KG1 (cell line): ENCODE results near the gene CCDC40.
A peak's percentile ranks its signal among the peaks of the same experiment; 100 is the strongest.

Experiments
- DNase-seq: peaks from one replicate; lab custom pipeline; 2025; lab: John Stamatoyannopoulos, UW

The CCDC40 gene

GRCh38 chr17:80000136-80000535 is 36.3 kb upstream of the CCDC40 start:
- no peak for DNase-seq

- no peak for DNase-seq
These were observed 35.3 kb upstream of the CCDC40 start for GRCh38 chr17:80000981-80001775.

- DNase-seq, result no peak
These were observed 34.3 kb upstream of the CCDC40 start for GRCh38 chr17:80002070-80002641.

- no peak for DNase-seq
These were observed 33.6 kb upstream of the CCDC40 start for GRCh38 chr17:80002690-80003490.

- no peak for DNase-seq
These were observed 32.5 kb upstream of the CCDC40 start for GRCh38 chr17:80003969-80004368.

- peak; percentile 24 for DNase-seq
These were observed 30.8 kb upstream of the CCDC40 start for GRCh38 chr17:80005360-80006338.

GRCh38 chr17:80006339-80006720 is 30.1 kb upstream of the CCDC40 start:
- DNase-seq, result no peak

GRCh38 chr17:80006811-80007752 is 29.4 kb upstream of the CCDC40 start:
- DNase-seq, result no peak

- DNase-seq, result no peak
These were observed 28.5 kb upstream of the CCDC40 start for GRCh38 chr17:80007939-80008338.

- DNase-seq, result peak; percentile 52
These were observed 28.0 kb upstream of the CCDC40 start for GRCh38 chr17:80008383-80008840.

GRCh38 chr17:80008848-80009247 is 27.6 kb upstream of the CCDC40 start:
- no peak for DNase-seq

GRCh38 chr17:80009391-80010282 is 26.8 kb upstream of the CCDC40 start:
- no peak for DNase-seq

GRCh38 chr17:80010283-80010858 is 26.1 kb upstream of the CCDC40 start:
- no peak for DNase-seq

- no peak for DNase-seq
These were observed 24.4 kb upstream of the CCDC40 start for GRCh38 chr17:80011989-80012555.

GRCh38 chr17:80012765-80013741 is 23.4 kb upstream of the CCDC40 start:
- no peak for DNase-seq

GRCh38 chr17:80017226-80018010 is 19.0 kb upstream of the CCDC40 start:
- no peak for DNase-seq
